SU-DHL-6 (cell line): ENCODE data around the gene SMARCC2.

Experiments
- H2AFZ ChIP-seq: fragments of 200-600 bp; sonication (generic); 2 replicates; pipeline ENCODE4 v1.6.1; 2014; ENCODE audit warnings: low read depth, mild to moderate bottlenecking, moderate library complexity, mixed read lengths, antibody characterized with exemption, low read length; ENCODE audit not compliant: severe bottlenecking
- H3F3A ChIP-seq: fragments of 200-600 bp; shearing (Covaris generic); 2 replicates; pipeline ENCODE4 v1.6.0; 2016; ENCODE audit warnings: antibody characterized with exemption, mild to moderate bottlenecking; ENCODE audit not compliant: insufficient read depth
- H3K27ac ChIP-seq: fragments of 200-600 bp; sonication (generic); 2 replicates; pipeline ENCODE4 v1.5.1; 2016; ENCODE audit warnings: low read depth, mild to moderate bottlenecking, low read length, moderate library complexity, mixed read lengths
- H3K27me3 ChIP-seq: fragments of 200-600 bp; sonication (generic), shearing (Covaris generic); 2 replicates; pipeline ENCODE4 v1.6.0; 2014; ENCODE audit warnings: mild to moderate bottlenecking, low read length
- H3K36me3 ChIP-seq: fragments of 200-600 bp; sonication (generic); 2 replicates; pipeline ENCODE4 v1.6.1; 2014; ENCODE audit warnings: mild to moderate bottlenecking, low read length, mixed read lengths
- H3K4me2 ChIP-seq: fragments of 300-600, 200-600 bp; shearing (Covaris generic), sonication (generic); 2 replicates; pipeline ENCODE4 v1.6.0; 2014; ENCODE audit warnings: low read length, low read depth, mild to moderate bottlenecking; ENCODE audit not compliant: poor library complexity, severe bottlenecking
- H3K4me3 ChIP-seq: fragments of 200-600 bp; sonication (generic); 2 replicates; pipeline ENCODE4 v1.5.1; 2014; ENCODE audit warnings: antibody characterized with exemption, low read length, mild to moderate bottlenecking, mixed read lengths; ENCODE audit not compliant: insufficient read depth, poor library complexity, severe bottlenecking
- H3K79me2 ChIP-seq: fragments of 200-600 bp; sonication (generic); 2 replicates; pipeline ENCODE4 v1.6.1; 2014; ENCODE audit warnings: mild to moderate bottlenecking, low read length, moderate library complexity; ENCODE audit not compliant: insufficient read depth
- H3K9ac ChIP-seq: fragments of 200-600 bp; sonication (generic); 2 replicates; pipeline ENCODE4 v1.7.0; 2014; ENCODE audit warnings: mild to moderate bottlenecking, low read length
- H3K9me2 ChIP-seq: fragments of 200-600 bp; sonication (generic); replicated peaks from 2 replicates; pipeline ENCODE4 v1.6.1; 2014; ENCODE audit warnings: low read length; ENCODE audit not compliant: insufficient read depth
- H3K9me3 ChIP-seq: fragments of 200-600 bp; sonication (generic); 2 replicates; pipeline ENCODE4 v1.6.1; 2014; ENCODE audit warnings: low read length, mixed read lengths; ENCODE audit not compliant: insufficient read depth
- H4K20me1 ChIP-seq: fragments of 200-600 bp; sonication (generic); 2 replicates; pipeline ENCODE4 v1.6.1; 2014; ENCODE audit warnings: low read depth, mild to moderate bottlenecking, antibody characterized with exemption, low read length, moderate library complexity, mixed read lengths
- EZH2phosphoT487 ChIP-seq: fragments of 200-600 bp; sonication (generic), shearing (Covaris generic); conservative IDR thresholded peaks from 2 replicates; pipeline ENCODE4 v1.6.1; 2018; ENCODE audit warnings: mild to moderate bottlenecking, antibody characterized with exemption, low read length, moderate library complexity, mixed read lengths
- TF ChIP-seq, protein P1 (sequence below): fragments of 200-600 bp; sonication (generic); IDR thresholded peaks from one replicate; pipeline ENCODE4 v1.5.1; 2017; ENCODE audit warnings: antibody characterized with exemption, mild to moderate bottlenecking, low read length, moderate library complexity; ENCODE audit not compliant: insufficient read depth, poor library complexity, severe bottlenecking

Gene SMARCC2

DNA sequence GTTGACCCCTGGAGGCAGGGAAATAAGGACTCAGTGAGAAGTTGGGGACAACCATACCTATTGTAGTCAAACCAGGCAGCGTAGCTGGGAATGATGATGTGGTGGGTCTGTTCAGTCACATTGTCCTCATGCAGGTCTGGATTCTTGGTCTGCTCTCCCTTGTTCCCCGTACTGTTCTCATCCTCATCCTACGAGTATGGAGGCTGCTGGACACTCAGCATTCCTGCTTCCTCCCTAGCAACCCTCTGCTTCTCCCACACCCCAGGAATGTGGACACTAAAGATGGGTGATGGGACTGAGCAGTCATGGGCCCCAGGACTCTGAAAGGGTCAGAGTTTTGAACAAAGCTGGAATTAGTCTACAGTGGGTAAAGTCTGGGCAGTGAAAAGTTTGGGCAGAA lies 10.9 kb downstream of the SMARCC2 start:
- Histone ChIP-seq H3F3A (no peaks in the 10 kb centered on the region), H3K27me3 (no peaks in the 10 kb centered on the region), H3K9me2 (no peaks in the 10 kb centered on the region), H3K4me3 (no peak overlapping the region), H3K36me3 (peaks cover 26% of the 10 kb centered on the region), H3K27ac (no peak overlapping the region), H4K20me1 (no peaks in the 10 kb centered on the region), H3K79me2 (no peaks in the 10 kb centered on the region), H3K9me3 (no peaks in the 10 kb centered on the region), H2AFZ (no peak overlapping the region), H3K4me2 (no peak overlapping the region), H3K9ac (no peak overlapping the region)
- no peak for TF ChIP-seq EZH2phosphoT487
- TF ChIP-seq, protein P1, sequence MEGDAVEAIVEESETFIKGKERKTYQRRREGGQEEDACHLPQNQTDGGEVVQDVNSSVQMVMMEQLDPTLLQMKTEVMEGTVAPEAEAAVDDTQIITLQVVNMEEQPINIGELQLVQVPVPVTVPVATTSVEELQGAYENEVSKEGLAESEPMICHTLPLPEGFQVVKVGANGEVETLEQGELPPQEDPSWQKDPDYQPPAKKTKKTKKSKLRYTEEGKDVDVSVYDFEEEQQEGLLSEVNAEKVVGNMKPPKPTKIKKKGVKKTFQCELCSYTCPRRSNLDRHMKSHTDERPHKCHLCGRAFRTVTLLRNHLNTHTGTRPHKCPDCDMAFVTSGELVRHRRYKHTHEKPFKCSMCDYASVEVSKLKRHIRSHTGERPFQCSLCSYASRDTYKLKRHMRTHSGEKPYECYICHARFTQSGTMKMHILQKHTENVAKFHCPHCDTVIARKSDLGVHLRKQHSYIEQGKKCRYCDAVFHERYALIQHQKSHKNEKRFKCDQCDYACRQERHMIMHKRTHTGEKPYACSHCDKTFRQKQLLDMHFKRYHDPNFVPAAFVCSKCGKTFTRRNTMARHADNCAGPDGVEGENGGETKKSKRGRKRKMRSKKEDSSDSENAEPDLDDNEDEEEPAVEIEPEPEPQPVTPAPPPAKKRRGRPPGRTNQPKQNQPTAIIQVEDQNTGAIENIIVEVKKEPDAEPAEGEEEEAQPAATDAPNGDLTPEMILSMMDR: no peak

DNA sequence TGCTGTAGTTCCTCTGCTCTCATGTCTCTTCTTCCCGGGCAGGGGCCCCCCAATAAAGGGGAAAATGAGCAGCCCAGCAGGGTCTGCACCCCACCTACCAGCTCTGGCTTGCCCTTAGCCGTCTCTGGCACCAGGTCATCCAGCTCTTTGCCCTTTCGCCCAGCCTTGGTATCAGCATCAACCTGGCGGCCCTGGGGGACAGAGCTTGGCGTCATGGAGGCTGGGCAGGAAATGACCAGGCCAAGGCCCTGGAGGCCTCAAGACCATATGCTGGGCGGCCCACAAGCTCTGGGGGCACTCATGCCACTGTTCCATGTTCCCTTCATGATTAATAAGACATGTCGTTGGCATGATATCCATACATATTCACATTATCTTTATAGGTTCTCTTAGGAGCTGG lies 16.4 kb downstream of the SMARCC2 start:
- H3K9me3 ChIP-seq: no peaks in the 10 kb centered on the region
- no peak overlapping the region for H2AFZ ChIP-seq
- H3K27me3 ChIP-seq: no peaks in the 10 kb centered on the region
- H3K27ac ChIP-seq: no peak overlapping the region
- no peaks in the 10 kb centered on the region for H3F3A ChIP-seq
- H3K36me3 ChIP-seq: peaks cover 7% of the 10 kb centered on the region; the same call in 1 of the 2 replicates
- no peaks in the 10 kb centered on the region for H4K20me1 ChIP-seq
- no peak overlapping the region for H3K4me2 ChIP-seq
- H3K9ac ChIP-seq: no peak overlapping the region
- no peaks in the 10 kb centered on the region for H3K9me2 ChIP-seq
- TF ChIP-seq, protein P1: no peak
- TF ChIP-seq EZH2phosphoT487: no peak
- no peak overlapping the region for H3K4me3 ChIP-seq
- H3K79me2 ChIP-seq: no peaks in the 10 kb centered on the region

DNA sequence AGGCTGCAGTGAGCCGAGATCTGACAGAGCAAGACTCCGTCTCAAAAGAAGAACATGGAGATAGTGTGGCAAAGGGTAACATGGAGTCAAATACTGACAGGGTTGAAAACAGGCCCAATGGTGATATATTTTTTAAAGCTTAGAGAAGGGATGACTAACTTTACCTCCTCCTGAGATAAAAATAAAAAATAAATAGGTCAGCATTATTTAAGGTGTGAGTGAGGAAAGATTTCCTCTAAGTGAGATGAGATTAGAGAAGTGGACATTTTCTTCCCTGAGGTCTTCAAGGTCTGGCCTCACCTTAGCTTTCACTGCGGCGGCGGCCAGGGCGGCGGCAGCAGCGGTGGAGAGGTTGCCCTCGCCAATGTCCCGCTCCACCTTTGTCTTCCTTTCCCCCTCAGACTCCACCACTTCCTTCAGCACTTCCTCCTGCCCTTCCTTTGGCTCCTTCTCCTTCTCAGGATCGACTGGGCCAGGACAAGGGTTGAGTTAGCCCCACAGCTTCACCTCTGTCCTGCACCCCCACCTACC lies 20.0 kb downstream of the SMARCC2 start:
- no peaks in the 10 kb centered on the region; the same call in 1 of the 2 replicates for H3F3A ChIP-seq

More for the DNA sequence above, 20.0 kb downstream of the SMARCC2 start:
- Histone ChIP-seq H3K9me2 (no peaks in the 10 kb centered on the region), H3K36me3 (peaks cover 7% of the 10 kb centered on the region; the same call in 1 of the 2 replicates), H3K9ac (no peak overlapping the region), H3K79me2 (no peaks in the 10 kb centered on the region), H3K27me3 (no peaks in the 10 kb centered on the region), H3K27ac (no peak overlapping the region), H4K20me1 (no peaks in the 10 kb centered on the region), H3K9me3 (no peaks in the 10 kb centered on the region), H3K4me3 (no peak overlapping the region), H2AFZ (no peak overlapping the region), H3K4me2 (no peak overlapping the region)
- TF ChIP-seq, protein P1: no peak
- no peak for TF ChIP-seq EZH2phosphoT487
